Ecto neural progenitor cell (in vitro differentiated cells): ENCODE results near the gene GMPR.
"Not testable (repeated sequence)": the region's sequence is repeated elsewhere in the genome, so short reads cannot be mapped to it uniquely, and the experiment has no call there.

Source experiments
- DNase-seq: peaks from one replicate; pipeline ENCODE4 v3.0.0-alpha.2; 2018; ENCODE audit warnings: low spot score

The GMPR gene

GRCh38 chr6:16248271-16248853 lies 10.0 kb downstream of the GMPR start:
- no peak for DNase-seq

- no peak for DNase-seq
Measured at GRCh38 chr6:16249971-16250370, 11.6 kb downstream of the GMPR start.

GRCh38 chr6:16251706-16252105 lies 13.3 kb downstream of the GMPR start:
- no peak for DNase-seq

DNA sequence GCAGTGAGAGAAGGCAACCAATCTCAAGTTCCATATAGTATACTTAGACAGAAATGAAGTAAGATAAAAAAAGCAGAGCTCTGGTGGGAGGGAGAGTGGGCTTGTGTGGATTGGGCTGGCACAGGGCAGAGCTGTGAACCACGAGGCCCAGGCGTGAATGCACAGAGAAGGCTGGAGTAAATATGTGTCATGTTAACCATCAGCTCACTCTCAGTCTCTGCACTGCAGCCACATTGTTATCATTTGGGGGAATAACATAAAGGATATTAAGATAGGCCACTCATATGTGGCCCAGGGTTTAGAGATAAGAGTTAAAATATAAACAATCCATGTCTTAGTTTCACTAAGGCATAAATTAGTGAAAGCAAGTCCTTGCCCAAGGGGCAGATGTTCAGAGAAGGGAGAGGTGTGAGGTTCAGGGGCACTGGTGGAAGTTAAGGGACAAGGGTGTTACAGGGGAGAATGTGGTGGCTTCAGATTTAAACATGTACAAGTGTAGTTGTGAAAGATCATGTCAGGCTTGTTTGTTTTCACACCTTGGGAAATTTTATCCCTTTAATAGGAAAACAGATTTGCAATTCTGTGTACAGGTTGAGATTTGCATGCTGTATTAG lies 14.4 kb downstream of the GMPR start:
- no peak for DNase-seq

GRCh38 chr6:16253399-16254144 lies 15.2 kb downstream of the GMPR start:
- DNase-seq, result no peak

GRCh38 chr6:16254535-16254934 lies 16.1 kb downstream of the GMPR start:
- no peak for DNase-seq

- DNase-seq, result no peak
Measured at GRCh38 chr6:16256781-16257180, 18.4 kb downstream of the GMPR start.

DNA sequence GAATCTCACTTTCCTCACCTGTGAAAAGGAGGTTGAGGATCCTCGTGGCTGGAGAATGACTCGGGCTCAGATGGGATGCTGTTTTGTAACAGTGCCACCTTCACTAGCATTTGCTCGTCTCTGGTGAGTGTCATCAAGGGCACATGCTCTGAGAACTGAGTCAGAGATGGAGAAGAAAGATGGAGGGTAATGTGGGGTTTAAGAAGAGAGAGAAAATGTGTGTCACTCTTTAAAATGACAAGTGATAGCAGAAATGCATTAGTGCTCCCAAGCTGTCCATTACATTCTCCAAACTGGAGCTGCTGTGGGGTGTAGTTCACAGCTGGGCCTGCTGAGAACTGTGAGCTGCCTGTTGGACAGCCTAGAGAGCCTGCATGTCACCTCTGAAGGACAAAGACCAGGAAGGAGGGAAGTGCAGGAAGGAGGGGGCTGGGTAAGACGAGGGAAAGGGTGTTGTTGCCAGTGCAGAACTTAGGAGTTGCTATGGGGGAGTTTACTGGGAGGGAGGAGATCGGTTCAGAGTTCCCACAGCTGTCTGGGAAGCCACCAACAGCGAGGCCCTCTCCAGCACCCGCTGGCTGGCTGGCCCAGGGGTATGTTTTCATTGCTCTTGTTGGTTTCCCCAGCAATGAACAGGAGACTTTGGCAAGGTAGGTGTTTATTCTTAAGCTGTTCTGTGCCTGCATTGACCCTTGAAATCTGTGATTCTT lies 19.8 kb downstream of the GMPR start:
- no peak for DNase-seq

GRCh38 chr6:16258709-16259075 lies 20.3 kb downstream of the GMPR start:
- no peak for DNase-seq

GRCh38 chr6:16259604-16260003 lies 21.2 kb downstream of the GMPR start:
- not testable (repeated sequence) for DNase-seq

GRCh38 chr6:16260602-16261001 lies 22.2 kb downstream of the GMPR start:
- DNase-seq, result not testable (repeated sequence)

DNA sequence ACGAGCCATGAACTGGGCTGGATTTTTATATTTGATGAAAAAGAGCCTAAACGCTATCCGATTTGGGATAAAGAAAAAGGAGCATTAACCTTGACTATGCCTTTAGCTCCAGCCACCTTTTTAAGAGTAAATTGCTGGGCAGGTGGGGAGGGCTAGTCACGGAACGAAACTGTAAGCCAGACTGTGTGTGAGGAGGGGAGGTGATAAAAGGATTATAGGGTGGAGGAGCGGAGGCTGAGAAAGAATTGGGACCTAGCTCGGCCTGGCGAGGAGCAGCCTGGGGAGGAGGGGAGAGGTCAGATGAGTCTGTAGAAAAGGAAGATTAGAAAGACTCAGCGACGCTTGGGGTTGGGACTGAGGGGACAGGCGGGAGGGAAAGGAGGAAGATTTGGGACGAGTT lies 24.4 kb downstream of the GMPR start:
- not testable (repeated sequence) for DNase-seq

DNA sequence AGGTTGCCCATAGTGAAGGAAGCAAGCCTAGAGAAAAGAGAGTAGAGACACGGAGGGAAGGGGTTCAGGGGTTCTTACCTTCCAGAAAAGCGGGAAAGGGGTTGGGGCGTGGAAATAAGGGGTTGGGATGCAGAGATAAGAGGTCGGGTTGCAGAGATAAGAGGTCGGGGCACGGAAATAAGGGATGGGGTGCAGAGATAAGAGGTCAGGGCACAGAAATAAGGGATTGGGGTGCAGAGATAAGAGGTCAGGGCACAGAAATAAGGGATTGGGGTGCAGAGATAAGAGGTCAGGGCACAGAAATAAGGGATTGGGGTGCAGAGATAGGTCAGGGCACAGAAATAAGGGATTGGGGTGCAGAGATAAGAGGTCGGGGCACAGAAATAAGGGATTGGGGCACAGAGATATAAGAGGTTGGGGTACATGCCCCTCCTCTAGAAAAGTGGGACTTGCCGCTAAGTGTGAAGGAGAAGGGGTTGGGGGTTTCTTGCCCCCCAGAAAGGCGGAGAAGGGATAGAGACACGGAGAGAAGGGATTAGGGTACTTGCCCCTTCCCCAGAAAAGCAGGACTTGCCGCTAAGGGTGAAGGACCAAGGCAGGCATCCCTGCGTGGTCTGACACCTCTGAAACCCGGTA lies 25.2 kb downstream of the GMPR start:
- DNase-seq, result not testable (repeated sequence)

DNA sequence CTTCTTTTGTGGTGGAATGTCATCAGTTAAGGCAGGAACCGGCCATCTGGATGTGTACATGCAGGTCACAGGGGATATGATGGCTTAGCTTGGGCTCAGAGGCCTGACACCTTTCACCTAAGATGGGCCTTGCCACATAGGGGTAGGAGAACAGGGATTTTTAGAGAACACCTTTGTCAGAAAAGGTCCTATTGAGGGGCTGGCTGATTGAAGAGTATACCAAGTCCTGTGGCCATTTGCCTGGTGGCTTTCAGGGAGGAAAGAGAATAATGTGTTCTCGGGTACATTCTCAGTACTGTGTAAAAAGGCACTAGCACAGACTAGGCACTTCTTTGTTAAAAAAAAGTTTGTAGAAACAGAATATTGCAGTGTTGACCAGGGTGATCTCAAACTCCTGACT lies 26.4 kb downstream of the GMPR start:
- DNase-seq, result no peak

DNA sequence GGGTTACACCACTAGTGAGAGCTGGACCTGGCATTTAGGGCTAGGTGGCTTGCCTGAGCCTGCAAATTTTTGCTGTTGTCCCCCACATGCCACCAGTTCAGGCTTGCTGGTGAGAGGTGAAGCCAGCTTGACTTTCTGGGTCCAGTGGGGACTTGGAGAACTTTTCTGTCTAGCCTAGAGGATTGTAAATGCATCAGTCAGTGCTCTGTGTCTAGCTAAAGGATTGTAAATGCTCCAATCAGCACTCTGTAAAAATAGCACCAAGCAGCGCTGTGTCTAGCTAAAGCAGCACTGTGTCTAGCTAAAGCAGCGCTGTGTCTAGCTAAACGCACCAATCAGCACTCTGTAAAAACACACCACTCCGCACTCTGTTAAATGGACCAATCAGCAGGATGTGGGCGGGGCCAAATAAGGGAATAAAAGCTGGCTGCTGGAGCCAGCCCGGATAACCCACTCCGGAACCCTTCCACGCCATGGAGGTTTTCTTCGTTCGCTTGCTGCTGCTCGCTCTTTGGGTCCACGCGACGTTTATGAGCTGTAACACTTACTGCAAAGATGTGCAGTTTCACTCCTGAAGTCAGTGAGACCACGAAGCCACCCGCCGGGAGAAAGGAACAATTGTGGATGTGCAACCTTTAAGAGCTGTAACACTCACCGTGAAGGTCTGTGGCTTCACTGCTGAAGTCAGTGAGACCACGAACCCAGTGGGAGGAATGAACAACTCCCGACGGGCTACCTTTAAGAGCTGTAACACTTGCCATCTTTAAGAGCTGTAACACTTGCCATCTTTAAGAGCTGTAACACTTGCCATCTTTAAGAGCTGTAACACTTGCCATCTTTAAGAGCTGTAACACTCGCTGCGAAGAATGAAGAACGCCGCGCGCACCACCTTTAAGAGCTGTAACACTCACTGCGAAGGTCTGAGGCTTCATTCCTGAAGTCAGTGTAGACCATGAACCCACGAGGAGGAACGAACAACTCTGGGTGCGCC lies 27.3 kb downstream of the GMPR start:
- no peak for DNase-seq

GRCh38 chr6:16267428-16268263 lies 29.3 kb downstream of the GMPR start:
- no peak for DNase-seq

- DNase-seq, result not testable (repeated sequence)
Measured at GRCh38 chr6:16269442-16270070, 31.2 kb downstream of the GMPR start.

DNA sequence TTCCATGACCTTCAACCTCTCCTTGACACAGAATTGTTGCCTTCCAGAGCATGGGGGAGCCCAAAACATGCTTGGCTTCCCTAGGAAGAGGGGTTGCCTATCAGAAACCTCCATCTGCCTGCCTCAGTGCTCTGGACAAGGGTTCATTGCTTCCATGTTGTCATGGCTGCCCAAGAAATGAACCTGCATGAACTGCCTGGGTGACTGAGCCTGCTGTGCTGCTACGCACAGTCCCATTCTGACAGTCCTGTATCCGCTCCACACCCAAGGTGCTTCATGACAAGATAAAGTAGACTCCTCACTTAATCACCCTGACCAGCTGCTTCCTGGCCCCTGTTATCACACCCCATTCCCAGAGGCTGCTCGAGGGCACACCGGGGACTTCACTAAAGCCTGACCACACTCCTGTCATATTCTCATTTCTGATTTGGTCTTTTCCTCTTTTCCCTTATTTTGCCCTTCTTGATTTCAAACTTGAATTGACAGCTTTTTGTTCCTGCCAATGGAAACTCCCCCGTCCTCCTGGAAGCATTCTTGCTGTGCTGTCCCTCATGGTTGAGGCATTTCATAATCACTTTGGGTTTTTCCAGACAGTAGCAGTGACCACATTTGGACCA lies 31.9 kb downstream of the GMPR start:
- DNase-seq, result no peak

GRCh38 chr6:16271428-16271827 lies 33.0 kb downstream of the GMPR start:
- DNase-seq, result no peak
